ENCODE measurements around the gene DFFA.
A peak's percentile ranks its signal among the peaks of the same experiment; 100 is the strongest.
"Not testable (repeated sequence)": the region's sequence is repeated elsewhere in the genome, so short reads cannot be mapped to it uniquely, and the experiment has no call there.

DFFA gene

DNA sequence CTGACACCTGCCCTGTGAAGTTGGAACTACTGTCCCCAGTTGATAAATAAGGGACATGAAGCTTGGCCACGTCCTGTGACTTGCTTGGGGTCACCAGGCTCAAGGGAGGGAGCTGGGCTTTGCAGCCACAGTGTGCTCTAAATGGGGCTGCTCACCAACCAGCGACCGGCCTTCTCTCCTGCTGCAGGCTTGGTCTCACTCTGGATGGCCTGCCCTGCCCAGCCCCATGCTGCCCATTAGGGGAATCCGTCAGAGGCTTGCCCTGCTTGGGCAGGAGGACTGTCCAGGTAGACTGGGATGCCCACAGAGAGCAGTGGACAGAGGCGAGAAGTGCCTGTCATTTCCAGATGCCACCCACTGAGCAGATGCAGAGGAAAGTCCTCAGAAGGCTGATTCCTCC lies 43.3 kb downstream of the DFFA start:
- DNase-seq: no peak

GRCh38 chr1:10426535-10426848 lies 45.8 kb downstream of the DFFA start:
- not testable (repeated sequence) for DNase-seq

DNA sequence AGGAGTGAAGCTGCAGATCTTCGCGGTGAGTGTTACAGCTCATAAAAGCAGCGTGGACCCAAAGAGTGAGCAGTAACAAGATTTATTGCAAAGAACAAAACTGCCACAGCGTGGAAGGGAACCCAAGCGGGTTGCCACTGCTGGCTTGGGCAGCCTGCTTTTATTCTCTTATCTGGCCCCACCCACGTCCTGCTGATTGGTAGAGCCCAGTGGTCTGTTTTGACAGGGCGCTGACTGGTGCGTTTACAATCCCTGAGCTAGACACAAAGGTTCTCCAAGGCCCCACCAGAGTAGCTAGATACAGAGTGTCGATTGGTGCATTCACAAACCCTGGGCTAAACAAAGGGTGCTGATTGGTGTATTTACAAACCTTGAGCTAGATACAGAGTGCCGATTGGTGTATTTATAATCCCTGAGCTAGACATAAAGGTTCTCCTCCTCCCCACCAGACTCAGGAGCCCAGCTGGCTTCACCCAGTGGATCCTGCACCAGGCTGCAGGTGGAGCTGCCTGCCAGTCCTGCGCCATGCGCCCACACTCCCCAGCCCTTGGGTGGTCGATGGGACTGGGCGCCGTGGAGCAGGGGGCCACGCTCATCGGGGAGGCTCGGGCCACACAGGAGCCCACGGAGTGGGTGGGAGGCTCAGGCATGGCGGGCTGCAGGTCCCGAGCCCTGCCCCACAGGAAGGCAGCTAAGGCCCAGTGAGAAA lies 46.3 kb downstream of the DFFA start:
- not testable (repeated sequence) for DNase-seq

DNA sequence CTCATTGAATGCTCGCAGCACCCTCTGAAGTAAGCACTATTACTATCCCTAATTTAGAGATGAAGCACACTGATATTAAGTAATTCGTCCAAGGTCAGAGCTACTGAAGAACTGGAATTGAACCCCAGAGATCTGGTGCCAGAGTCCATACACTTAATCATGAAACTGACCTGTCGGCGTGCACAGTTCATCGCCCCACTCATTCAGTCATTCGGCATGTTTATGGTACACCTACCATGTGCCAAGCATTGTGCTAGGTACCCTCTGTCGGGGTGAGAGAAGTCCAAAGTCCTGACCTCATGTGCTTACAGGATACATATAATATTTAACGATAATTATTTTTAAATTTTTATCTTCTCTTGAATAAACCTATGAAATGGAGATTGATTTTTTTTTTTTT lies 47.7 kb downstream of the DFFA start:
- no peak for DNase-seq

- no peak for DNase-seq
Observed at GRCh38 chr1:10424034-10424433, 48.3 kb downstream of the DFFA start.

DNA sequence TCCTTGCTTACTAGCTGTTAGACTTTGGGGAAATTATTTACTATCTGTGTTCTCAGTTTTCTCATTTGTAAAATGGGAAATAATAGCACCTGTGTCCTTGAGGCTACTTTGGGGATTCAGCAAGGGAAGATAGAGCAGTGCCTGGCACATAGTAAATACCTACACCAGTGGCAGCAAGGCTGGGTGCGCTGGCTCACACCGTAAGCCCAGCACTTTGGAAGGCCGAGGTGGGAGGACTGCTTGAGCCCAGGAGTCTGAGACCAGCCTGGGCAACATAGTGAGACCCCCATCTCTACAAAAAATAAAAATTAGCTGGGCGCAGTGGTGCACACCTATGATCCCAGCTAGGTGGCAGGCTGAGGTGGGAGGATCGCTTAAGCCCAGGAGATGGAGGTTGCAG lies 50.7 kb downstream of the DFFA start:
- no peak for DNase-seq

- DNase-seq: no peak
Observed at GRCh38 chr1:10419351-10419750, 53.0 kb downstream of the DFFA start.

- not testable (repeated sequence) for DNase-seq
Observed at GRCh38 chr1:10418741-10419140, 53.6 kb downstream of the DFFA start.

DNA sequence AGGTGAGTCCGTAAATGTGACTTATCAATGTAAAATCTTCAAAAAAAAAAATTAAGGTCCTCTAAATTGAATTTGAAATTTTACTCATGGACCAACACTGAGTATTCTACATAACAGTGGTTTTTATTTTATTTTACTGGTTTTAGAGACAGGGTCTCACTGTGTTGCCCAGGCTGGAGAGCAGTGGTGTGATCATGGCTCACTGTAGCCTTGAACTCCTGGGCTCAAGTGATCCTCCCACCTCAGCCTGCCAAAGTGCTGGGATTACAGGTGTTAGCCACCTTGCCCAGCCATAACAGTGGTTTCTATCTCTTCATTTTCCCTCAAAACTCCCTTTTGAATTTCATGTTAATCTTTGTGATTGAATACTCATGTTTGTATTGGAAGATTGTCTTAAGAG lies 56.4 kb downstream of the DFFA start:
- DNase-seq: not testable (repeated sequence)

GRCh38 chr1:10415211-10415930 lies 57.0 kb downstream of the DFFA start:
- peak in 1 of 5 experiments; percentile 37 for DNase-seq

- DNase-seq: no peak
Observed at GRCh38 chr1:10407201-10407600, 65.1 kb downstream of the DFFA start.
